ENCODE results near the gene OR4F15. TPM values are rescaled to one million over a fixed set of nuclear protein-coding genes. Genes with fewer than 3 reads are reported as not detected.
A peak's percentile ranks its signal among the peaks of the same experiment; 100 is the strongest.
"Not testable (repeated sequence)": the region's sequence is repeated elsewhere in the genome, so short reads cannot be mapped to it uniquely, and the experiment has no call there.

Gene OR4F15
- total and polyA plus RNA-seq, 2 donors (not counting 1 experiment from before 2014, with no cell fraction given), result not detected

DNA sequence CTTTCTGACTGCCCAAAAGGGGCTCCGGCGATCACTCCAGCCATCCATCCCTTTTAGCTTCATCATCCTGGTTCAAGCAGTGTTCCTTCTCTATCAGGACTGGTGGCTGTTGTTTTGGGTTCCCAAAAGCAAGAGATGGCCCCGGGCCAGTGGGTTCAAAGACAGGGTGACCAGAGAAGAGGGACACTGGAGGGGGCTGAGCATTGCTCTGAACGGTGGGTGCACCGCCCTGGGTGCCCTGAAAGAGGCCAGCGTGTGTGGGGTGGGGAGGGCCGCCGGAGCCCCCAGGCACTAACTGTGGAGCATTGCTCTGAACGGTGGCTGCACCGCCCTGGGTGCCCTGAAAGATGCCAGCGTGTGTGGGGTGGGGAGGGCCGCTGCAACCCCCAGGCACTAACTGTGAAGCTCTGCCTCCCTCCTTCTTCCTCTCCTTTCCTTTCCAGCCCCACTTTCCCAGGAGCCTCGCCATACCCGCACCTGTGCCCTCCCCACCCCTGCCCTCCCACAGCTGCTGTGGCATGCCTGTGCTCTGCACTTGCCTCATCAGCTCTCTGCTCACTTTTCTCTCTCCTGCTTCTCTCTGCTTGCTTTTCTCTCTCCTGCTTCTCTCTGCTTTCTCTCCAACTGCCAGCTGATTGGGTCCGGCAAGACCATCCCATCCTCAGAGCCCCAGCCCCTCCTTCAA lies 46.1 kb upstream of the OR4F15 start:
- Mint-ChIP-seq H3K4me3 (no peak overlapping the region), H3K9me3 (ENCODE audit: insufficient read depth) (no peaks in the 10 kb centered on the region), H3K27ac (no peak overlapping the region), H3K27me3 (no peaks in the 10 kb centered on the region), H3K4me1 (no peaks in the 10 kb centered on the region)
- Histone ChIP-seq H4K20me1 (ENCODE audit: control insufficient read depth, insufficient read depth, low read length, poor library complexity, severe bottlenecking) (no peaks in the 10 kb centered on the region), H2AFZ (ENCODE audit: insufficient read depth, low read depth, low read length, poor library complexity, severe bottlenecking) (no peak overlapping the region), H3K4me1 (ENCODE audit: control insufficient read depth in 2 of 2, insufficient read depth in 2 of 2, low read length in 2 of 2) (no peaks in the 10 kb centered on the region), H3K9ac (ENCODE audit: low read length) (no peak overlapping the region), H3K4me3 (ENCODE audit: control extremely low read depth in 1 of 5, extremely low read depth in 1 of 5, insufficient read depth in 1 of 5, low read depth in 2 of 5, low read length in 4 of 5) (no peak overlapping the region), H3K27me3 (replicated peaks in 1 of 4; ENCODE audit: control extremely low read depth in 1 of 4, control insufficient read depth in 3 of 4, insufficient read depth in 4 of 4, low read length in 3 of 4) (no peaks in the 10 kb centered on the region), H3K79me2 (ENCODE audit: control insufficient read depth, insufficient read depth, low read length) (no peaks in the 10 kb centered on the region), H3K36me3 (replicated peaks in 1 of 2; ENCODE audit: control extremely low read depth in 1 of 2, control insufficient read depth in 1 of 2, extremely low read depth in 1 of 2, insufficient read depth in 2 of 2, low read length in 1 of 2) (no peaks in the 10 kb centered on the region), H3K27ac (ENCODE audit: low read length in 2 of 2) (no peak overlapping the region), H3K4me2 (replicated peaks; ENCODE audit: low read depth, low read length, poor library complexity, severe bottlenecking) (no peak overlapping the region), H3K9me3 (ENCODE audit: control extremely low read depth in 1 of 3, control insufficient read depth in 2 of 3, insufficient read depth in 1 of 3, low read length in 2 of 3) (peaks cover 0 to 14% (median 0%) of the 10 kb centered on the region in 3 donors)
- TF ChIP-seq EZH2 (IDR thresholded peaks at IDR 0.05; ENCODE audit: borderline replicate concordance, insufficient read depth, low read depth, low read length, poor library complexity, severe bottlenecking), result no peak
- TF ChIP-seq, protein P1, sequence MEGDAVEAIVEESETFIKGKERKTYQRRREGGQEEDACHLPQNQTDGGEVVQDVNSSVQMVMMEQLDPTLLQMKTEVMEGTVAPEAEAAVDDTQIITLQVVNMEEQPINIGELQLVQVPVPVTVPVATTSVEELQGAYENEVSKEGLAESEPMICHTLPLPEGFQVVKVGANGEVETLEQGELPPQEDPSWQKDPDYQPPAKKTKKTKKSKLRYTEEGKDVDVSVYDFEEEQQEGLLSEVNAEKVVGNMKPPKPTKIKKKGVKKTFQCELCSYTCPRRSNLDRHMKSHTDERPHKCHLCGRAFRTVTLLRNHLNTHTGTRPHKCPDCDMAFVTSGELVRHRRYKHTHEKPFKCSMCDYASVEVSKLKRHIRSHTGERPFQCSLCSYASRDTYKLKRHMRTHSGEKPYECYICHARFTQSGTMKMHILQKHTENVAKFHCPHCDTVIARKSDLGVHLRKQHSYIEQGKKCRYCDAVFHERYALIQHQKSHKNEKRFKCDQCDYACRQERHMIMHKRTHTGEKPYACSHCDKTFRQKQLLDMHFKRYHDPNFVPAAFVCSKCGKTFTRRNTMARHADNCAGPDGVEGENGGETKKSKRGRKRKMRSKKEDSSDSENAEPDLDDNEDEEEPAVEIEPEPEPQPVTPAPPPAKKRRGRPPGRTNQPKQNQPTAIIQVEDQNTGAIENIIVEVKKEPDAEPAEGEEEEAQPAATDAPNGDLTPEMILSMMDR (IDR thresholded peaks at IDR 0.05), result no peak
- ATAC-seq (ENCODE audit: low read depth) (no peak), DNase-seq (no peak)
- POLR2A ChIA-PET, result no interaction called here
- intact Hi-C loops (cut with micrococcal nuclease), result no loop called here
- CTCF ChIA-PET, result no interaction called here
- 91% methylated on average over 12 of the region's 15 CpGs for WGBS (ENCODE audit: insufficient coverage)

DNA sequence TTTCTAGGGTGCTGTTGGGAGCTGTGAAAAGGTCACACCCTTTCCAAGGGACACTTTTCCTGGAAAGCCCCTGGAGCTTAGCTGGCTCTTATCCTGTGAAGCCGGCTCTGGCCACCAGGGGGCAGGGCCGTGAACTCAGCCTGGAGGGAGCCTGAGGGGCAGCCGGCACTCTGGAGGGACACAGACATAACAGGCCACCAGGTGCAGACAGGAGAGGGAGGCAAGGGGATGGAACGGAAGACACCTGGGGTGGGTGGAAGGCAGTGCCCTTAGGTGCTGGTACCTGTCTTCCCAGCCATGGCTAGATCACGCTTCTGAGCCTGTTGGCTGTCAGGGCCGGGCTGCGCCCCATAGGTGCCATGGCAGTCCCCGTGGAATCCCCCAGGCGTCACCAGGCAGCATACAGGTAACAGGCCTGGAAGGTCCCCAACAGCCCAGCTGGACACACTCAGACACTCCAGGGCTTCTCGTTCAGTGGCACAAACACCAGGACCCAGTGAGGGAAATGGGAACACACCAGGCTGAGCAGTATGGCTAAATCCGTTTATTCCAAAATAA lies 44.8 kb upstream of the OR4F15 start:
- H3K9me3 ChIP-seq (ENCODE audit: control extremely low read depth in 1 of 3, control insufficient read depth in 2 of 3, insufficient read depth in 1 of 3, low read length in 2 of 3), result peaks cover 0 to 14% (median 0%) of the 10 kb centered on the region in 3 donors
- CTCF ChIA-PET, result interaction anchor here (0.6 kb wide), 1 partner anchor 25 kb away, joined by 4 read pairs; no protein-coding TSS in a partner anchor
- H4K20me1 ChIP-seq (ENCODE audit: control insufficient read depth, insufficient read depth, low read length, poor library complexity, severe bottlenecking); H3K9ac ChIP-seq (ENCODE audit: low read length); H3K27me3 ChIP-seq (replicated peaks in 1 of 4; ENCODE audit: control extremely low read depth in 1 of 4, control insufficient read depth in 3 of 4, insufficient read depth in 4 of 4, low read length in 3 of 4); H3K27ac ChIP-seq (ENCODE audit: low read length in 2 of 2); ATAC-seq (ENCODE audit: low read depth); H3K4me1 ChIP-seq (ENCODE audit: control insufficient read depth in 2 of 2, insufficient read depth in 2 of 2, low read length in 2 of 2); H3K4me1 Mint-ChIP-seq; H3K27ac Mint-ChIP-seq; H3K36me3 ChIP-seq (replicated peaks in 1 of 2; ENCODE audit: control extremely low read depth in 1 of 2, control insufficient read depth in 1 of 2, extremely low read depth in 1 of 2, insufficient read depth in 2 of 2, low read length in 1 of 2); DNase-seq; H3K27me3 Mint-ChIP-seq; POLR2A ChIA-PET; intact Hi-C loops (cut with micrococcal nuclease); H3K4me3 Mint-ChIP-seq; H3K9me3 Mint-ChIP-seq (ENCODE audit: insufficient read depth); H3K4me2 ChIP-seq (replicated peaks; ENCODE audit: low read depth, low read length, poor library complexity, severe bottlenecking); H3K4me3 ChIP-seq (ENCODE audit: control extremely low read depth in 1 of 5, extremely low read depth in 1 of 5, insufficient read depth in 1 of 5, low read depth in 2 of 5, low read length in 4 of 5); H3K79me2 ChIP-seq (ENCODE audit: control insufficient read depth, insufficient read depth, low read length); H2AFZ ChIP-seq (ENCODE audit: insufficient read depth, low read depth, low read length, poor library complexity, severe bottlenecking): not testable (repeated sequence)
- TF ChIP-seq, protein P1 (IDR thresholded peaks at IDR 0.05), result peak; percentile 9
- WGBS (ENCODE audit: insufficient coverage), result 87% methylated on average over 7 of the region's 11 CpGs
